ENCODE data around the gene BMS1.
"Not testable (repeated sequence)": the region's sequence is repeated elsewhere in the genome, so short reads cannot be mapped to it uniquely, and the experiment has no call there.

BMS1 gene

DNA sequence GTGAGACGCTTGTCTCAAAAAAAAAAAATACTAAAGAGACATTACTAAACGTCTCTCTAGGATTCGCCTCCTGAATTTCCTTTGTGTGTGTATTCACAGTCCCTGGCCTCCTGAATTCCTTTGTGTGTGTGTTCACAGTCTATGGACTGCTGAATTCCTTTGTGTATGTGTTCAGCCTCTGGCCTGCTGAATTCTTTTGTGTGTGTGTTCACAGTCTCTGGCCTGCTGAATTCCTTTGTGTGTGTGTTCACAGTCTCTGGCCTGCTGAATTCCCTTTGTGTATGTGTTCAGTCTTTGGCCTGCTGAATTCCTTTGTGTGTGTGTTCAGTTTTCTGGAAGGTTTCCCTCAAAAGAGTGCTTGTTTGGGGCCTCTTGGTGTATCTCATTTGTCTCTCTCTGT, 8.2 kb downstream of the BMS1 start:
- Histone ChIP-seq H3K9ac (ENCODE audit: low read depth, low read length) (no peak overlapping the region), H3K36me3 (ENCODE audit: control insufficient read depth, insufficient read depth, low read length) (peaks cover 97% of the 10 kb centered on the region), H3K9me3 (ENCODE audit: control insufficient read depth, insufficient read depth, low read length) (no peaks in the 10 kb centered on the region), H3K27ac (ENCODE audit: low read depth, low read length) (no peak overlapping the region), H3K27me3 (ENCODE audit: control insufficient read depth, insufficient read depth, low read length) (no peaks in the 10 kb centered on the region), H3K4me1 (ENCODE audit: control insufficient read depth, insufficient read depth, low read length) (no peaks in the 10 kb centered on the region), H3K4me3 (ENCODE audit: low read depth, low read length) (no peak overlapping the region)

DNA sequence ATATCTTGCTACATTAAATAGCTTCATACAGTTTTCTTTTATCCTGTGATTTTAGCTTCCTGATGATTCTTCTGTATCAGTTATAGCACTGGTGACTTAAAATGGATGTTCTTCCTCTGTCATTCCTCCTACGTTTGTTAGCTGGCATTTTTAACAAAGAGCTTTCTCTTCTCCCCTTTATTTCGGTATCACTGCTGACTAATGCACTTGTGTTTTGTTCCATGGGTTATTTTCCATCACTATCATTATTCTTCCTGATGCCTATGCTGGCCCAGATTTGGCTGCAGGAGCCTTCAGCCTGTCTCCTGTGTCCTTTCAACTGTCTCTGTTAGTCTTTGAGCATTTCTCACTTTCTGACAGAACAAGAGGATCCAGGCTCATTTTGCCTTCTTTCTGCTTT, 13.1 kb downstream of the BMS1 start:
- Histone ChIP-seq H3K9ac (ENCODE audit: low read depth, low read length) (no peak overlapping the region), H3K27ac (ENCODE audit: low read depth, low read length) (no peak overlapping the region), H3K4me1 (ENCODE audit: control insufficient read depth, insufficient read depth, low read length) (no peaks in the 10 kb centered on the region), H3K9me3 (ENCODE audit: control insufficient read depth, insufficient read depth, low read length) (no peaks in the 10 kb centered on the region), H3K4me3 (ENCODE audit: low read depth, low read length) (no peak overlapping the region), H3K36me3 (ENCODE audit: control insufficient read depth, insufficient read depth, low read length) (peaks cover 96% of the 10 kb centered on the region), H3K27me3 (ENCODE audit: control insufficient read depth, insufficient read depth, low read length) (no peaks in the 10 kb centered on the region)

DNA sequence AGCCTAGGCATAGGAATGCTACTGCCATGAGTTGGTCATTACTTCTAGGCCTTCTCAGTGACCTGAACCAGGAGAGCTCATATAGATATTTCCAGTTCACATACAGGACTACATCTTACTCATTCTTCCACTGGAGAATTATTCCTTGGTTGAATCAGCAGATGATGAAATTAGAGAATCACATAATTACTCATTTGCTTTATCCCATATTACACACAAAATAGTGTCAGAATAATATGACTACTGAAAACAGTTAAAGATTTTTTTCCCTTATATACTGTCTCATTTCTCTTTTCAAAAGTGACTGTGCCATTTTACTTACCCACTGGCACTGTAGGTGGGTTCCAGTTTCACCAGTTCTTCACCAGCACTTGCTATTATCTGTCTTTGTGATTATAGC, 18.5 kb downstream of the BMS1 start:
- Histone ChIP-seq H3K36me3 (ENCODE audit: control insufficient read depth, insufficient read depth, low read length) (peaks cover 97% of the 10 kb centered on the region), H3K4me1 (ENCODE audit: control insufficient read depth, insufficient read depth, low read length) (no peaks in the 10 kb centered on the region), H3K9me3 (ENCODE audit: control insufficient read depth, insufficient read depth, low read length) (no peaks in the 10 kb centered on the region), H3K4me3 (ENCODE audit: low read depth, low read length) (no peak overlapping the region), H3K27ac (ENCODE audit: low read depth, low read length) (no peak overlapping the region), H3K27me3 (ENCODE audit: control insufficient read depth, insufficient read depth, low read length) (no peaks in the 10 kb centered on the region), H3K9ac (ENCODE audit: low read depth, low read length) (no peak overlapping the region)

DNA sequence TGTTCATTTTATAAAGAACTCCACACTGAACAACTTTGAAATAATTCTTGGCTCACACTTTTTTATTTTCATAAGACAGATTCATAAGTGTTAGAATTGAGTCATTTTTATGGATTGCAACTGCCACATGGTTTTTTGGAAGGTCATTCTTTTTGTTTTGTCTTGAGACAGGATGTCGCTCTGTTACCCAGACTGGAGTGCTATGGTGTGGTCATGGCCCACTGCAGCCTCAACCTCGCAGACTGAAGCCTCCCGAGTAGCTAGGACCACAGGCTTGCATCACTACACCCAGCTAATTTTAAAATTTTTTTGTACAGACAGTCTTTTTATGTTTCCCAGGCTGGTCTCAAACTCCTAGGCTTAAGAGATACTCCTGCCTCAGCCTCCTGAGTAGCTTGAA, 20.3 kb downstream of the BMS1 start:
- H3K36me3 ChIP-seq (ENCODE audit: control insufficient read depth, insufficient read depth, low read length) = peaks cover 93% of the 10 kb centered on the region
- H3K4me3 ChIP-seq (ENCODE audit: low read depth, low read length) = no peak overlapping the region
- no peaks in the 10 kb centered on the region for H3K4me1 ChIP-seq (ENCODE audit: control insufficient read depth, insufficient read depth, low read length)
- no peak overlapping the region for H3K27ac ChIP-seq (ENCODE audit: low read depth, low read length)
- H3K9me3 ChIP-seq (ENCODE audit: control insufficient read depth, insufficient read depth, low read length) = no peaks in the 10 kb centered on the region
- no peaks in the 10 kb centered on the region for H3K27me3 ChIP-seq (ENCODE audit: control insufficient read depth, insufficient read depth, low read length)
- H3K9ac ChIP-seq (ENCODE audit: low read depth, low read length) = no peak overlapping the region

DNA sequence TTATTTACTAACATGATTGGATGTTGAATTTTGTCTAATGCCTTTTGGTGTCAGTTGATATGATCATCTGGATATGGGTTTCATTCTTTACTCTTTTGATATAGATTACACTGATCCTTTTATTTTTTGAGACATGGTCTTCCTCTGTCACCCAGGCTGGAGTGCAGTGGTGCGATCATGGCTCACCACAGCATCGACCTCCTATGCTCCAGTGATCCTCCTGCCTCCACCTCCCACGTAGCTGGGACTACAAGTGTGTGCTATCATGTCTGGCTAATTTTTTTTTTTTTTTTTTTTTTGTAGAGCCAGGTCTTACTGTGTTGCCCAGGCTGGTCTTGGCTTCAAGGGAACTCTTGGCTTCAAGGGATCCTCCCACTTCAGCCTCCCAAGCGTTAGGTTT, 27.1 kb downstream of the BMS1 start:
- no peaks in the 10 kb centered on the region; the same call in 1 of the 2 replicates for H3K4me1 ChIP-seq (ENCODE audit: control insufficient read depth, insufficient read depth, low read length)
- peaks cover 54% of the 10 kb centered on the region for H3K36me3 ChIP-seq (ENCODE audit: control insufficient read depth, insufficient read depth, low read length)
- H3K9ac ChIP-seq (ENCODE audit: low read depth, low read length) = no peak overlapping the region
- no peak overlapping the region for H3K4me3 ChIP-seq (ENCODE audit: low read depth, low read length)
- H3K27me3 ChIP-seq (ENCODE audit: control insufficient read depth, insufficient read depth, low read length) = no peaks in the 10 kb centered on the region
- H3K9me3 ChIP-seq (ENCODE audit: control insufficient read depth, insufficient read depth, low read length) = no peaks in the 10 kb centered on the region
- H3K27ac ChIP-seq (ENCODE audit: low read depth, low read length) = no peak overlapping the region

DNA sequence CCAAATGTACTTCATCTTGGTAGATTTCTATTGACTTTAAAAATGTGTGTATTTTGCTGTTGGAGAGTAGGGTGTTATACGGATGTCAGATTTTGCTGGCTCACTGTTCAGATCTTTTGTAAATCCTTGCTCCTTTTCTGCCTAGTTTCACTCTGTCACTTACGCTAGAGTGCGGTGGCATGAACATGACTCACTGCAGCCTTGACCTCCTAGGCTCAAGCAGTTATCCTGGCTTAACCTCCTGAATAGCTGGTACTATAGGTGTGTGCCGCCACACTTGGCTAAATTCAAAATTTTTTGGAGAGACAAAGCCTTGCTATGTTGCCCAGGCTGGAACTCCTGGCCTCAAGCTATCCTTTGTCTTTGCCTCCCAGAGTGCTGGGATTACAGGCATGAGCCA, 29.4 kb downstream of the BMS1 start:
- no peak overlapping the region for H3K9ac ChIP-seq (ENCODE audit: low read depth, low read length)
- H3K27me3 ChIP-seq (ENCODE audit: control insufficient read depth, insufficient read depth, low read length) = no peaks in the 10 kb centered on the region
- H3K27ac ChIP-seq (ENCODE audit: low read depth, low read length) = no peak overlapping the region
- H3K9me3 ChIP-seq (ENCODE audit: control insufficient read depth, insufficient read depth, low read length) = no peaks in the 10 kb centered on the region
- peaks cover 33% of the 10 kb centered on the region for H3K36me3 ChIP-seq (ENCODE audit: control insufficient read depth, insufficient read depth, low read length)
- no peak overlapping the region for H3K4me3 ChIP-seq (ENCODE audit: low read depth, low read length)
- H3K4me1 ChIP-seq (ENCODE audit: control insufficient read depth, insufficient read depth, low read length) = peaks cover 13% of the 10 kb centered on the region

DNA sequence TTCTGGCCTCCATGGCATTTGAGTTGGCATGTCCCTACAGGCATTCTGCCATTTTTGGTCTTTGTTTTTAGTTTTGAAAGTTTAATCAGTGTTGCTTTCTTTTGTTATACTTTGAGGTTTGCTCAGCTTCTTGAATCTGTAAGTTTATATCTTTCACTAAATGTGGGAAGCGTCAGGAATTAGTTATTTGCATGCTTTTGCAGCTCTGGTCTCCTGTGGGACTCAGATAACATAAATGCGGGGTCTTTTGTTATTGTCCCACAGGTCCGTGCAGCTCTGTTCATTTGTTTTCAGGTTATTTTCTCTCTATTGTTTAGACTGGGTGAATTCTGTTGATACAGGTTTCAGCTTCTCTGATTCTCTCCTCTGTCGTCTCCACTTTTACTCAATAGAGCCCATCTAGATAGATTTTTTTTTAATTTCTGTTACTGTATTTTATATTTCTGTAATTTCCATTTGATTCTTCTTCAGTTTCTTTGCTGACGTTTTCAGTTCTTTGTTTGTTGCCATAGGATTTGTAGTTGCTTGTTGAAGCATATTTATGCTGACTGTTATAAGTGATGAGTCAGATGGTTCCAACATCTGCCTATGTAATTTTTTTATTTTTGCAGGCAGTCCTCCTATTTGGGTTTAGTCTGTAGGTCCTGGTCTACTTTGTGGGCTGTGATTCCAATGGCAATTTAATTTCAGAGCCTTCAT, 31.5 kb downstream of the BMS1 start:
- not testable (repeated sequence) for H3K27me3 ChIP-seq (ENCODE audit: control insufficient read depth, insufficient read depth, low read length); H3K9ac ChIP-seq (ENCODE audit: low read depth, low read length); H3K9me3 ChIP-seq (ENCODE audit: control insufficient read depth, insufficient read depth, low read length); H3K4me3 ChIP-seq (ENCODE audit: low read depth, low read length); H3K27ac ChIP-seq (ENCODE audit: low read depth, low read length)
- Histone ChIP-seq H3K36me3 (ENCODE audit: control insufficient read depth, insufficient read depth, low read length) (peaks cover 30% of the 10 kb centered on the region), H3K4me1 (ENCODE audit: control insufficient read depth, insufficient read depth, low read length) (peaks cover 27% of the 10 kb centered on the region)

DNA sequence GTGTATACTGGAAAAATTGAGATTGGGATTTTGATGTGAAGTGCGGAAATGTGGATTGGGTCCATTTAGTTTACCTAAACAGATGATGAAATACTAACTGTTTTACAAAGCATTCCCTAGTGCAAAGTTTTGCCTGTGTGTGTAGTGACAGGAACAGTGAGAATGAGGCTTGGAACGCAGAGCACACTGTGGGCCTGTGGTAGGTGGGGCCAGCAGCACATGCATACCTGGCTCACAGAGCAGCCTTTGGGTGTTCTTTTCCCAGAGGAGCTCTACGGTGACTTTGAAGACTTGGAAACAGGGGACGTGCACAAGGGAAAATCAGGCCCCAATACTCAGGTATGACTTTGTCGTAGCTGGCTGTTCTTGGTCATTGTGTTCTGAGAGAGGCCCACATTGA, 33.7 kb downstream of the BMS1 start:
- H3K4me3 ChIP-seq (ENCODE audit: low read depth, low read length); H3K9ac ChIP-seq (ENCODE audit: low read depth, low read length); H3K9me3 ChIP-seq (ENCODE audit: control insufficient read depth, insufficient read depth, low read length); H3K27me3 ChIP-seq (ENCODE audit: control insufficient read depth, insufficient read depth, low read length): not testable (repeated sequence)
- peaks cover 27% of the 10 kb centered on the region for H3K4me1 ChIP-seq (ENCODE audit: control insufficient read depth, insufficient read depth, low read length)
- H3K27ac ChIP-seq (ENCODE audit: low read depth, low read length) = peak overlapping the region; percentile 94
- peaks cover 35% of the 10 kb centered on the region for H3K36me3 ChIP-seq (ENCODE audit: control insufficient read depth, insufficient read depth, low read length)

DNA sequence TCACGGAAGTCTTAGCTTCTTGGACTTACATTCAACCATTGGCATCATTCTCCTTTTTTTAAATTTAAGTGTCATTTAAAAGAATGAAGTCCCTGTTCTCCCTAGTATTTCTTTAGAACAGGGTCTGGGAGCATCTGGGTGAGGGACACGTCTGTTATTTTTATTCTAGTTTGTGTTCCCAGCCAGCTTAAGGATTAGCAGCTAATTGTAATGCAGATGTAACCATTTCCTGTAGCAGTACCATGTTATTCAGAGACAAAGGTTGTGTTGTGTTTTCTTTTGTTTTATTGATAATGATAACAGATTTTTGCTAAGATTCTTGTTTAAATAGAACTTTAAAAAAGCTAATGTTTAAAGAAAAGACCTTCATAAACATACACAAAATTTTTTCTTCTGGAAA, 34.3 kb downstream of the BMS1 start:
- Histone ChIP-seq H3K9ac (ENCODE audit: low read depth, low read length) (0 out of 2 replicates have a peak overlapping the region, but pooled peaks have one; percentile 32), H3K36me3 (ENCODE audit: control insufficient read depth, insufficient read depth, low read length) (peaks cover 36% of the 10 kb centered on the region), H3K4me3 (ENCODE audit: low read depth, low read length) (peak overlapping the region; percentile 42), H3K9me3 (ENCODE audit: control insufficient read depth, insufficient read depth, low read length) (no peaks in the 10 kb centered on the region), H3K4me1 (ENCODE audit: control insufficient read depth, insufficient read depth, low read length) (peaks cover 27% of the 10 kb centered on the region), H3K27ac (ENCODE audit: low read depth, low read length) (peak overlapping the region; percentile 94), H3K27me3 (ENCODE audit: control insufficient read depth, insufficient read depth, low read length) (no peaks in the 10 kb centered on the region)

DNA sequence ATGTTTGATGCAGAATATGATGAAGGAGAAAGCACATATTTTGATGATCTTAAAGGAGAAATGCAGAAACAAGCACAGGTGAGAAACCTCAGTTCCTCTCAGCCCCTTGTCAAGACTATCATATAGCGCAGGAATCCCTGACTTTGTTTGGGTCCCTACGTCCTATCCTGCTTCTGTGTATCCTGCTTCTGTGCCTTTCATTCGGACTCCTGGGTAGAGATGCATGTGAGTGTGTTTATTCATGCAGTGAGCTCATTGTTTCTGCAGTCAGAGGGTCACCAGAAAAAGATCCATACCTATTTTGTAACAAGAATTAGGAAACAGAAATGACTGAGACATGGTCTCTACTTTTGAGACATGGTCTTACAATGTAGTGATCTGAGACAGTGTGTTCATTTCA, 34.8 kb downstream of the BMS1 start:
- H3K27ac ChIP-seq (ENCODE audit: low read depth, low read length) = peak overlapping the region; percentile 94
- H3K36me3 ChIP-seq (ENCODE audit: control insufficient read depth, insufficient read depth, low read length) = peaks cover 39% of the 10 kb centered on the region
- peaks cover 27% of the 10 kb centered on the region for H3K4me1 ChIP-seq (ENCODE audit: control insufficient read depth, insufficient read depth, low read length)
- not testable (repeated sequence) for H3K27me3 ChIP-seq (ENCODE audit: control insufficient read depth, insufficient read depth, low read length); H3K9me3 ChIP-seq (ENCODE audit: control insufficient read depth, insufficient read depth, low read length)
- H3K4me3 ChIP-seq (ENCODE audit: low read depth, low read length) = peak overlapping the region; percentile 42; the same call in 1 of the 2 replicates
- 0 out of 2 replicates have a peak overlapping the region, but pooled peaks have one; percentile 31 for H3K9ac ChIP-seq (ENCODE audit: low read depth, low read length)

DNA sequence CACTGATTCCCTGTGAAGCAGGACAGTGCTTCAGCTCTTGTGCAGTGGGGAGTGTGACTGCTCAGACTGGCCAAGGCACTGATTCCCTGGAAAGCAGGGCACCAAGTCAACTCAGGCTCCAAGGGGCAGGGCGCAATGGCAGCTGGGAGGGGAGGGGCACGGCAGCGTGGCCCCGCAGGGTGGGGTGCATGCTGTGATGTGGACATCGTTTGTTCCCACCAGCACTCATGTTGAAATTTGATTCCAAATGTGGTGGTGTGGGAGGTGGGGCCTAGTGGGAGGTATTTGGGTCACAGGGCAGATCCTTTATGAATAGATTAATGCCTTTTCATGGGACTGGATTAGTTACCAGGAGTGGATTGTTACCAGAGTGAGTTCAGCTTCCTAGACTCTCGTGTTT, 44.2 kb downstream of the BMS1 start:
- Histone ChIP-seq H3K4me1 (ENCODE audit: control insufficient read depth, insufficient read depth, low read length) (peaks cover 19% of the 10 kb centered on the region), H3K27ac (ENCODE audit: low read depth, low read length) (peak overlapping the region; percentile 78), H3K36me3 (ENCODE audit: control insufficient read depth, insufficient read depth, low read length) (peaks cover 51% of the 10 kb centered on the region)
- H3K27me3 ChIP-seq (ENCODE audit: control insufficient read depth, insufficient read depth, low read length); H3K9me3 ChIP-seq (ENCODE audit: control insufficient read depth, insufficient read depth, low read length); H3K9ac ChIP-seq (ENCODE audit: low read depth, low read length); H3K4me3 ChIP-seq (ENCODE audit: low read depth, low read length): not testable (repeated sequence)
